Measurements from ENCODE around the gene CATSPER1.

CATSPER1 gene

DNA sequence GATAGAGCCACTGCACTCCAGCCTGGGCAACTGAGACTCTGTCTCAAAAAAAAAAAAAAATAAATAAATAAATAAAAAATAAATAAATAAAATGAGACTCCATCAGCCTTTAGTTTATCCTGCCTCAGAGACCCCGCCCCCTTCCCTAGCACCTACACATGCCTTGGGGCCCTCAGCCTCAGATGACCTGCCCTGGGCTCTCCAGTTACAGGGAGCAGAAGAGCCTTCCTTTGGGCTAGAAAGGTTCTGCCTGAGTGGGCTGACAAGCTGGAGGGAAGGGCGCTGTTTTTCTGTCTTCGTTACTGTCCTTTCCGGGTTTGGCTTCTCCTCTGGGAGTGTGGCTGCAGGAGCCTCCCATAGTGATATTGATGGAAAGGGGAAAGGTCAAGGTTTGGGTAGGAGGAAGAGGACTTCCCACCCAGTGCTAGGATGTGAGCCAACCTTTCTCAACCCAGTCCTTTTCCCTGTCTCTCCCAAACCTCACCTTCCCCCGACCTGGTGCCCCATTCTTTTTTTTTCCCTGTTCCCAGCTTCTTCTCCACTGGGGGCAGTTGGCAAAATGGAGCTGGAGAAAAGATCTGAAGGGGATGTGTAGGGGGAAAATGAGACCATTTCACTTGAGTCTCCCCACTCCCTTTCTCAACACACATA, 24.4 kb upstream of the CATSPER1 start:
- ChIA-PET CTCF (interaction anchor here (0.6 to 4.6 kb wide), 3 partner anchors 13 to 29 kb away, joined by 3 to 24 read pairs (median 4); no protein-coding TSS in a partner anchor), POLR2A (interaction anchor here (4.9 kb wide), 1 partner anchor 18 kb away, joined by 34 read pairs; no protein-coding TSS in a partner anchor)
- TF ChIP-seq HDGF (IDR thresholded peaks at IDR 0.05; ENCODE audit: borderline replicate concordance) (no peak), BHLHE40 (IDR thresholded peaks at IDR 0.05; ENCODE audit: borderline replicate concordance) (no peak)
- DNase-seq (ENCODE audit: extremely low spot score), result no peak

DNA sequence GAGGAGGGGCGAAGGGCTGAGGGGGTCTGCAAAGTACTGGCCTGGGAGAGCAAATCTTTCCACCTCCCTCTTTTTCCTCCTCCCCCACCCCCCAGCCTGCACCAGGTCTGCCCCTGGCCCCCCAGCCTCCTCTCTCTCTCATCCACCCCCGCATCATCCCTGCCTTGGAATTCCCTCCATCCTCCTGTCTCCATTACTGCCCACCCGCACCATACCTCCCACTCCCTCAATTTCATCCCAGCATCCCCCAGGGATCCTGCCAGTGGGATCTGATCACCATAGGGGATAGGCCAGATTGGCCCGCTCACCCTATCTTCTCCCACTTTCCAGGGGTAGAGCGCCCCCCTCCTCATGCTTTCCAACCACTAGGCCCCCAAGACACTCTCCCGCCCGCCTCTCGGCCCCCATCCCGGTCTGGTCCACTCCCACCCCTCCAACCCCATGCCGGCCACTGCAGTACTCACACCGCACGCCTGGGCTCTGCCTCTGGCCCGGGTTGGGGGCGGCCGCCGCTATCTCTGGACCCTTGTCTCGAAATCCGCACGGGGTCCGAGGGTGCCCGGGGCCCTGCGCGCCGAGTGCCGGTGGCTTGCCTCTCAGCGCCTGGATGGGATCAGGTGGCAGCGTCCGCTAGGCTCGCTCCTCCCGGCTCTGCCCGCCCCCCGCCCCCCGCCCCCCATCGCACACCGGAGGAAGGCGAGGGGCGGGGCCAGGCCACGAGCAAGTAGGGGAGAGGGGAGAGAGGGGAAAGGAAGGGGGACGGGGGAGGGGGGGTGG, 22.5 kb upstream of the CATSPER1 start, which contains the start of gene GAL3ST3:
TSS of gene GAL3ST3 (minus strand) at position 615 of the 777 bp plus-strand sequence. CDS start 3,746 bp downstream, outside the sequence.
- CTCF ChIA-PET, result interaction anchor here (1.6 kb wide), 1 partner anchor 26 kb away, joined by 5 read pairs; no protein-coding TSS in a partner anchor
- TF ChIP-seq SP1 (IDR thresholded peaks at IDR 0.05) (no peak), L3MBTL2 (conservative IDR thresholded peaks at IDR 0.05) (no peak), ZNF384 (IDR thresholded peaks at IDR 0.05) (no peak), CTBP1 (IDR thresholded peaks at IDR 0.05; ENCODE audit: borderline replicate concordance) (no peak), SUZ12 (IDR thresholded peaks at IDR 0.05) (no peak), ELF4 (IDR thresholded peaks at IDR 0.05) (no peak), FOXA1 (IDR thresholded peaks at IDR 0.05) (no peak), LEF1 (IDR thresholded peaks at IDR 0.05; ENCODE audit: borderline replicate concordance) (no peak), FOXK2 (IDR thresholded peaks at IDR 0.05) (no peak), NFRKB (IDR thresholded peaks at IDR 0.05) (no peak), FOXM1 (IDR thresholded peaks at IDR 0.05; ENCODE audit: borderline replicate concordance) (no peak), ARNT (IDR thresholded peaks at IDR 0.05) (no peak), TARDBP (IDR thresholded peaks at IDR 0.05) (no peak), HDGF (IDR thresholded peaks at IDR 0.05; ENCODE audit: borderline replicate concordance) (no peak), BHLHE40 (IDR thresholded peaks at IDR 0.05; ENCODE audit: borderline replicate concordance) (no peak)
- TF ChIP-seq, protein P1, sequence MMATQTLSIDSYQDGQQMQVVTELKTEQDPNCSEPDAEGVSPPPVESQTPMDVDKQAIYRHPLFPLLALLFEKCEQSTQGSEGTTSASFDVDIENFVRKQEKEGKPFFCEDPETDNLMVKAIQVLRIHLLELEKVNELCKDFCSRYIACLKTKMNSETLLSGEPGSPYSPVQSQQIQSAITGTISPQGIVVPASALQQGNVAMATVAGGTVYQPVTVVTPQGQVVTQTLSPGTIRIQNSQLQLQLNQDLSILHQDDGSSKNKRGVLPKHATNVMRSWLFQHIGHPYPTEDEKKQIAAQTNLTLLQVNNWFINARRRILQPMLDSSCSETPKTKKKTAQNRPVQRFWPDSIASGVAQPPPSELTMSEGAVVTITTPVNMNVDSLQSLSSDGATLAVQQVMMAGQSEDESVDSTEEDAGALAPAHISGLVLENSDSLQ (IDR thresholded peaks at IDR 0.05), result no peak
- POLR2A ChIA-PET, result no interaction called here
- DNase-seq (ENCODE audit: extremely low spot score), result no peak

DNA sequence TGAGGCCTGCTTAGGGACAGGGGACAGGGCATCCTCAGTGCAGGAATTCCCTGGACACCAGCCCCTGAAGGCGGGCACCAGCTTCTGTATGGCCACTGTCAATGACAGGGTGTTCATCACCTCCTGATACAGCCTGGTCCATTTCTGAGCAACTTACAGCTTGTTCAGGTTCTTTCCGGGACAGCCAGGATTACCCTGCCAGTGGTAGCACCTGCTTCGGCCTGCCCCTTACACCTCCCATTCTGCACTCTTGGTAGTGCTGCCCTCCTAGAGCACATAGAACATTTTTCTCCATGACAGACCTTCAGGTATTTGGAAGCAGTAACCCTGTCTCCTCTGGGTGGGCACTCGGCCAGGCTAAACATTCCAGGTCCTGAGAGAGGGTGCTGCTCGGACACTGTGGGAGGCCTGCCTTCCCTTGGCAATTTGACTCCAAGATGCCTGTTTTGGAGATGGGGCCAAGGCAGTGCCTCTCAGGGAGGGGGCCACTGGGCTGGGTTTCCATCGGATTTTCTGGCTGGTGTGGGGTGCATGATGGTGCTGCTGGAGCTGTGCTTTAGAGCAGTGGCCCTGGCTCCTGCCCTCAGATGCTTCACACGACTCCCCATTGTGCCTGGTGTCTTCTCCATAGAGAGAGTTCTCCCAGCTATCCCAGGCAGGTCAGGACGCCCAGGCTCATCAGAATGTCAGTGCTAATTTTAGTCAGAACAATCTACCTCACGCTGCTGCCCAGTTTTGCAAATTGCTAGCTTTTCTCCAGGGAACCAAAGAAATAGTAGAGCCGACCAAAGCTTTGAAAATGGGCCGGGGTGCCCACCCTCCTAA, 21.5 kb upstream of the CATSPER1 start:
- ChIA-PET CTCF (interaction anchor here (1.6 kb wide), 1 partner anchor 25 kb away, joined by 5 read pairs; no protein-coding TSS in a partner anchor), POLR2A (no interaction called here)
- no peak for DNase-seq (ENCODE audit: extremely low spot score)
- no peak for TF ChIP-seq BHLHE40 (IDR thresholded peaks at IDR 0.05; ENCODE audit: borderline replicate concordance)
- no peak for TF ChIP-seq HDGF (IDR thresholded peaks at IDR 0.05; ENCODE audit: borderline replicate concordance)
- no peak for TF ChIP-seq ZNF384 (IDR thresholded peaks at IDR 0.05)
- no peak for TF ChIP-seq FOXM1 (IDR thresholded peaks at IDR 0.05; ENCODE audit: borderline replicate concordance)
- TF ChIP-seq FOXA1 (IDR thresholded peaks at IDR 0.05), result no peak
- no peak for TF ChIP-seq FOXK2 (IDR thresholded peaks at IDR 0.05)
- no peak for TF ChIP-seq TARDBP (IDR thresholded peaks at IDR 0.05)
- no peak for TF ChIP-seq ARNT (IDR thresholded peaks at IDR 0.05)
- no peak for TF ChIP-seq L3MBTL2 (conservative IDR thresholded peaks at IDR 0.05)
- no peak for TF ChIP-seq CTBP1 (IDR thresholded peaks at IDR 0.05; ENCODE audit: borderline replicate concordance)
- no peak for TF ChIP-seq SUZ12 (IDR thresholded peaks at IDR 0.05)
- TF ChIP-seq, protein P1 (IDR thresholded peaks at IDR 0.05), result no peak
- TF ChIP-seq ELF4 (IDR thresholded peaks at IDR 0.05), result no peak

DNA sequence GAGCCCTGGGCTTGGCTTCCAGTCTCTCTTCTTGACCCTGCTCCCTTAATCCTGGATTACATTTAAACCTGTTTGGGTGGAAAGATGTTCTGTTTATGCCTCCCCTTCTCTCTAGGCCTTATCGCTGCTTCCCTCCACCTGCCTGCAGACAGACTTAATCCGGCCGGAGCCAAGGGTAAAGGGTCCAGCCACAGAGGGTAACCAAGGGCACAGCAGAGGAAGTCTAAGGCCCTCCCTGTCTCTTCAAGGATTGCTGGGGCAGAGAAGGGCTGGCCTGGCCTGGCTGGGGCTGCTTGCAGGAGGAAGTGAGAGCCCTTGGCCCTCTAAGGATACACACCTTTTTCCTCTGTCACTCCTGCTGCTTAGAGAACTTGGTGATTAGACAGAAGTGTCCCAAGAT, 20.6 kb upstream of the CATSPER1 start:
- DNase-seq (ENCODE audit: extremely low spot score), result no peak
- TF ChIP-seq, protein P1 (IDR thresholded peaks at IDR 0.05), result no peak
- TF ChIP-seq FOXK2 (IDR thresholded peaks at IDR 0.05), result no peak
- no peak for TF ChIP-seq FOXA1 (IDR thresholded peaks at IDR 0.05)
- TF ChIP-seq ZNF384 (IDR thresholded peaks at IDR 0.05), result no peak
- no peak for TF ChIP-seq FOXM1 (IDR thresholded peaks at IDR 0.05; ENCODE audit: borderline replicate concordance)
- no peak for TF ChIP-seq HDGF (IDR thresholded peaks at IDR 0.05; ENCODE audit: borderline replicate concordance)
- no peak for TF ChIP-seq L3MBTL2 (conservative IDR thresholded peaks at IDR 0.05)
- no peak for TF ChIP-seq NFRKB (IDR thresholded peaks at IDR 0.05)
- POLR2A ChIA-PET, result no interaction called here
- CTCF ChIA-PET, result interaction anchor here (1.6 to 2.2 kb wide), 2 partner anchors 24 kb away, joined by 5 to 11 read pairs; no protein-coding TSS in a partner anchor

DNA sequence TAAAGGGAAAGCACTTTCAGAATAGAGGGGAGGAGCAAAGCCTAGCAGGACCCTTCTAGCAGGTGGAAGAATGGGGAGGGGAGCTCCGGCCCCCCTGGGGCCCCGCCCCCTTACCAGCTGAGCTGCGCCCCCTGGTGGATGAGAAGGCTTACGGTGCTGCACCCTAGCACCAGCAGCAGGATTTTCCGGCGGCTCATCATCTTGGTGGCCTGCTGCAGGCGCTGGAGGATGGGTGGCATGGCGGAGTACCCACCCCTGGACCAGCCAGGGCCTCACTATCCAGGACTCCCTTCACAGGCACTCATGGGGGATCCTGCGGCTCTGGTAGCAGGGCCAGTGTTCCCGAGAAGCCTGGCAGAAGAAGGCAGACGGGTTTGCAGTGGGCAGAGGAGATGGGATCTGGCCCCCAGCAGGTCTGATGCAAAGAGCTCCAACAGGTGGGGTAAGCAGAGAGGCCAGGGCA, 18.9 kb upstream of the CATSPER1 start:
- POLR2A ChIA-PET, result interaction anchor here (0.8 to 1.3 kb wide), 4 partner anchors 9 to 154 kb away, joined by 3 to 5 read pairs (median 4); partner anchors contain the start of genes BANF1, CCDC85B and EIF1AD
- TF ChIP-seq FOXM1 (IDR thresholded peaks at IDR 0.05; ENCODE audit: borderline replicate concordance) (peak; percentile 60; the same call in 1 of the 2 replicates), L3MBTL2 (conservative IDR thresholded peaks at IDR 0.05) (no peak)
- CTCF ChIA-PET, result interaction anchor here (0.6 to 2.2 kb wide), 10 partner anchors 9 to 157 kb away, joined by 3 to 11 read pairs (median 6); partner anchors contain the start of genes FIBP and PACS1
- DNase-seq (ENCODE audit: extremely low spot score), result peak; percentile 90

Measured in HEK293T (cell line).